ENCODE data around the gene YWHAG. TPM values are rescaled to one million over a fixed set of nuclear protein-coding genes. Genes with fewer than 3 reads are reported as not detected.

The YWHAG gene
- total and polyA plus RNA-seq, 2 of the 13 experiments (the other 11 are each of a cell fraction or from before 2014, with no cell fraction given): 36.9 to 67.5 TPM

DNA sequence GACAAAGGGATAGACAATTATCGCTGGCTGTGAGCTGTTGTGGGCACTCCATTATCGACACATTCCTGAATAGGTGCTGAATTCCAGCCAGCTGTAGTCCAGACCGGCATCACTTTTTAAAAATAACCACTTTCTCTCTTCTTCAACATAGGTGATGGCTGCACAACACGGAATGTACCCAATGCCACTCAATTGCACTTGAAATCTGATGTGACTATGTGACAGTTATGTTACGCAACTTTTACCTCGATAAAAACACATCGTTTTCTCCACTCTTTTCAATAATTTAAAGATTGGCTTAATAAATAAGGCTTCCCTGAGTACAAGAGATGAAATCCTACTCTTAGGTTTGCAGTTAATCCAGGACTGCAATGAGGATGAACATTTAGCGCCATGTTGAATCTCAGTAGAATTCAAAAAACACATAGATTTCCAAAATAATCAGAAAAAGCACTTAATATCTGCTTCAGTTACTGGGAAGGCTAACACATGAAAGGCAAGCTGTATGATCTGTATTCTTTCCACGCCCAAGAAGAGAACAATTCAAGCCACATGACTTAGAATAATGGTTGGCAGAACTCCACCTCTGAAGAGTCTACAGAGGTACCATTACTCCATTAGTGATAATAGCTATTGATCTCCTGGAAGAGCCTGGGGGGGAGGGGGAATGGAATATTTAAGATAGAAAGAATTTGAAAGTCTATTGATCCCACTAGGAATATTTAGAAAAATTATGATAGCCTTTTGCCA lies 3.6 kb downstream of the YWHAG start (continued):
- TF ChIP-seq HOMEZ (CRISPR knock-in tag; IDR thresholded peaks at IDR 0.05; ENCODE audit: low read depth) (peak; percentile 35; the same call in 1 of the 2 replicates), CEBPG (CRISPR knock-in tag; IDR thresholded peaks at IDR 0.05) (peak; percentile 56; the same call in 1 of the 2 replicates), CEBPB (IDR thresholded peaks at IDR 0.05; ENCODE audit: borderline replicate concordance, low read depth, low read length) (peak; percentile 91), ZNF235 (CRISPR knock-in tag; IDR thresholded peaks at IDR 0.05; ENCODE audit: borderline replicate concordance) (no peak), ZBTB38 (CRISPR knock-in tag; IDR thresholded peaks at IDR 0.05) (0 out of 2 replicates have a peak, but pooled peaks have one; percentile 27)

DNA sequence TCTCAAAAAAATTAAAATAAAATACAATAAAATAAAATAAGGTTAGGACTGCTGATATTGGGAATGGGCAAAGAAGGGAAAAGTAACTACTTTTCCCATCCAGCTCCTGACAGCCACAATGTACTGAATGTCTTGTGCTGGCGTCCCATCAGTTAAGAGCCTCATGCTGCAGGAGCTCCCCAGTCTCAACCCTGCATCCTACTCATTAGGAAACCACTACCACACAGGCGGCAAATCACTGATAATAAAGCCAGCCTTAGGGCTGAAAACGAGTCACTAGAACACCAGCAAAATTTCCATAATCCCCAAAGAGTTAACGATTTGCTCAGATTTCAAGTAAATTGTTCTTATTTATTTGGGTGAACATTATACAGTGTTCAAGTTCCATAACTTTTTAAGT lies 4.3 kb downstream of the YWHAG start:
- BruUV-seq (replicated peaks): no TSS peak
- Histone ChIP-seq H3K4me3 (replicated peaks in 1 of 3; ENCODE audit: insufficient read depth in 1 of 3, low read depth in 2 of 3, low read length in 3 of 3) (no peak overlapping the region), H3K4me1 (ENCODE audit: insufficient read depth, low read length) (peaks cover 76% of the 10 kb centered on the region), H3K27ac (ENCODE audit: extremely low read length, insufficient read depth, low read length) (no peak overlapping the region), H3K9ac (ENCODE audit: insufficient read depth, low read depth, low read length) (no peak overlapping the region), H3K79me2 (ENCODE audit: insufficient read depth, low read length) (peaks cover 90% of the 10 kb centered on the region), H3K36me3 (replicated peaks in 1 of 2; ENCODE audit: control insufficient read depth in 1 of 2, insufficient read depth in 2 of 2, low read length in 2 of 2) (peaks cover 1 to 23% of the 10 kb centered on the region in 2 experiments; a peak in 3 of 5 replicates), H3K27me3 (ENCODE audit: control insufficient read depth in 1 of 2, insufficient read depth in 2 of 2, low read length in 2 of 2) (no peaks in the 10 kb centered on the region; a peak in 1 of 5 replicates), H4K20me1 (ENCODE audit: insufficient read depth, low read length) (peaks cover 76% of the 10 kb centered on the region), H3K4me2 (ENCODE audit: low read depth, low read length) (0 out of 2 replicates have a peak overlapping the region, but pooled peaks have one; percentile 7), H2AFZ (ENCODE audit: low read length) (no peak overlapping the region), H3K9me3 (ENCODE audit: low read length) (no peaks in the 10 kb centered on the region)
- FAIRE-seq (no peak), ATAC-seq (no peak), DNase-seq (ENCODE audit: low spot score) (no peak)
- in situ Hi-C loops (cut with HindIII; ENCODE audit: extremely low pct_ligation_motif_present, low pct_unique_long_range_greater_than_20kb): no loop called here
- ChIA-PET CTCF (ENCODE audit: low intra/inter-chr PET ratio, low total read pairs) (no interaction called here), POLR2A (interaction anchor here (1.1 kb wide), 1 partner anchor 36 kb away, joined by 4 read pairs; no protein-coding TSS in a partner anchor)
- intact Hi-C loops (cut with micrococcal nuclease; ENCODE audit: unreplicated experiment): no loop called here
- 97% methylated on average over 4 of the region's 4 CpGs for WGBS (ENCODE audit: low lambda C conversion rate)
- TF ChIP-seq DR1 (CRISPR knock-in tag; IDR thresholded peaks at IDR 0.05) (no peak), ARHGAP35 (CRISPR knock-in tag; IDR thresholded peaks at IDR 0.05; ENCODE audit: borderline replicate concordance) (no peak), ZNF709 (CRISPR knock-in tag; IDR thresholded peaks at IDR 0.05) (no peak), TBX2 (CRISPR knock-in tag; IDR thresholded peaks at IDR 0.05; ENCODE audit: borderline replicate concordance) (no peak), ZNF460 (CRISPR knock-in tag; IDR thresholded peaks at IDR 0.05; ENCODE audit: borderline replicate concordance) (no peak), SMARCC2 (IDR thresholded peaks at IDR 0.05) (no peak), ZBTB42 (CRISPR knock-in tag; IDR thresholded peaks at IDR 0.05) (no peak), PAX8 (CRISPR knock-in tag; IDR thresholded peaks at IDR 0.05; ENCODE audit: borderline replicate concordance) (no peak), ZNF652 (CRISPR knock-in tag; IDR thresholded peaks at IDR 0.05; ENCODE audit: borderline replicate concordance, low read depth) (no peak), ZNF33B (CRISPR knock-in tag; IDR thresholded peaks at IDR 0.05) (no peak)
- TF ChIP-seq, protein P1, sequence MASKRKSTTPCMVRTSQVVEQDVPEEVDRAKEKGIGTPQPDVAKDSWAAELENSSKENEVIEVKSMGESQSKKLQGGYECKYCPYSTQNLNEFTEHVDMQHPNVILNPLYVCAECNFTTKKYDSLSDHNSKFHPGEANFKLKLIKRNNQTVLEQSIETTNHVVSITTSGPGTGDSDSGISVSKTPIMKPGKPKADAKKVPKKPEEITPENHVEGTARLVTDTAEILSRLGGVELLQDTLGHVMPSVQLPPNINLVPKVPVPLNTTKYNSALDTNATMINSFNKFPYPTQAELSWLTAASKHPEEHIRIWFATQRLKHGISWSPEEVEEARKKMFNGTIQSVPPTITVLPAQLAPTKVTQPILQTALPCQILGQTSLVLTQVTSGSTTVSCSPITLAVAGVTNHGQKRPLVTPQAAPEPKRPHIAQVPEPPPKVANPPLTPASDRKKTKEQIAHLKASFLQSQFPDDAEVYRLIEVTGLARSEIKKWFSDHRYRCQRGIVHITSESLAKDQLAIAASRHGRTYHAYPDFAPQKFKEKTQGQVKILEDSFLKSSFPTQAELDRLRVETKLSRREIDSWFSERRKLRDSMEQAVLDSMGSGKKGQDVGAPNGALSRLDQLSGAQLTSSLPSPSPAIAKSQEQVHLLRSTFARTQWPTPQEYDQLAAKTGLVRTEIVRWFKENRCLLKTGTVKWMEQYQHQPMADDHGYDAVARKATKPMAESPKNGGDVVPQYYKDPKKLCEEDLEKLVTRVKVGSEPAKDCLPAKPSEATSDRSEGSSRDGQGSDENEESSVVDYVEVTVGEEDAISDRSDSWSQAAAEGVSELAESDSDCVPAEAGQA (IDR thresholded peaks at IDR 0.05; ENCODE audit: low read depth): no peak
- TF ChIP-seq, protein P1 (CRISPR knock-in tag; IDR thresholded peaks at IDR 0.05; ENCODE audit: borderline replicate concordance): no peak
